CD14-positive monocyte (primary cell): Measurements from ENCODE around the gene ACSS1. TPM values are rescaled to one million over a fixed set of nuclear protein-coding genes. Genes with fewer than 3 reads are reported as not detected.

Experiments used
- DNase-seq, 3 donors: peaks; one replicate each; pipeline ENCODE4 v3.0.0-alpha.2; 2011 to 2022
- H2AFZ ChIP-seq: 2 replicates; pipeline ENCODE4 v1.6.0; 2012; ENCODE audit warnings: mild to moderate bottlenecking, low read depth, low read length, inconsistent platforms; ENCODE audit not compliant: insufficient read depth, poor library complexity, severe bottlenecking
- H3K27ac ChIP-seq, 2 donors: 1 replicate in 1 of 2; 2 replicates in 1 of 2; pipeline ENCODE4 v1.5.1; 2012 to 2013; ENCODE audit warnings: low read length in 2 of 2, control low read depth in 1 of 2, inconsistent platforms in 1 of 2, low read depth in 1 of 2, mild to moderate bottlenecking in 1 of 2
- H3K27me3 ChIP-seq, 2 donors: one replicate each; pipeline versions ENCODE4 v1.6.0 to v1.6.1; 2011 to 2013; ENCODE audit warnings: low read length in 2 of 2; ENCODE audit not compliant: control insufficient read depth in 2 of 2, insufficient read depth in 2 of 2
- H3K36me3 ChIP-seq, 2 donors: replicated peaks in 1 of 2; 1 replicate in 1 of 2; 2 replicates in 1 of 2; pipeline versions ENCODE4 v1.5.1 to v1.6.1; 2012 to 2013; ENCODE audit warnings: low read length in 2 of 2, control low read depth in 1 of 2, inconsistent platforms in 1 of 2, mild to moderate bottlenecking in 1 of 2; ENCODE audit not compliant: insufficient read depth in 2 of 2, control insufficient read depth in 1 of 2
- H3K4me1 ChIP-seq, 2 donors: 1 replicate in 1 of 2; 2 replicates in 1 of 2; pipeline versions ENCODE4 v1.5.1 to v1.6.1; 2012 to 2013; ENCODE audit warnings: low read length in 2 of 2, control low read depth in 1 of 2, inconsistent platforms in 1 of 2, mild to moderate bottlenecking in 1 of 2, moderate library complexity in 1 of 2; ENCODE audit not compliant: insufficient read depth in 2 of 2, control insufficient read depth in 1 of 2
- H3K4me2 ChIP-seq: replicated peaks from 2 replicates; pipeline ENCODE3; 2012; ENCODE audit warnings: low read length, moderate library complexity, mild to moderate bottlenecking; ENCODE audit not compliant: poor library complexity, severe bottlenecking; ENCODE audit errors: extremely low read depth
- H3K4me3 ChIP-seq, 3 experiments: fragments of 200-600 bp in 1 of 3; sonication (generic) in 1 of 3; replicated peaks in 1 of 3; 1 replicate in 2 of 3; 2 replicates in 1 of 3; pipeline ENCODE4 v1.5.1; 2011 to 2013; ENCODE audit warnings: low read length in 3 of 3, mild to moderate bottlenecking in 3 of 3, control low read depth in 2 of 3, low read depth in 2 of 3, inconsistent platforms in 1 of 3, moderate library complexity in 1 of 3
- H3K79me2 ChIP-seq: 2 replicates; pipeline ENCODE4 v1.6.0; 2012; ENCODE audit warnings: mild to moderate bottlenecking, control low read depth, inconsistent platforms, low read length, moderate library complexity; ENCODE audit not compliant: insufficient read depth
- H3K9ac ChIP-seq: 2 replicates; pipeline ENCODE4 v1.6.0; 2017; ENCODE audit warnings: low read length, mild to moderate bottlenecking; ENCODE audit not compliant: insufficient read depth, poor library complexity, severe bottlenecking
- H3K9me3 ChIP-seq, 2 donors: replicated peaks in 1 of 2; 1 replicate in 1 of 2; 2 replicates in 1 of 2; pipeline versions ENCODE4 v1.5.1 to v1.6.1; 2012 to 2013; ENCODE audit warnings: low read length in 2 of 2, control low read depth in 1 of 2; ENCODE audit not compliant: control insufficient read depth in 1 of 2, insufficient read depth in 1 of 2
- H4K20me1 ChIP-seq: 2 replicates; pipeline ENCODE4 v1.6.0; 2012; ENCODE audit warnings: mild to moderate bottlenecking, low read length, control low read depth, moderate library complexity; ENCODE audit not compliant: insufficient read depth
- H3K27ac Mint-ChIP-seq, 7 donors: one replicate each; pipeline ENCODE4 v1.8.0; 2020; ENCODE audit warnings: mild to moderate bottlenecking in 7 of 7, mixed read lengths in 7 of 7, moderate library complexity in 6 of 7, inconsistent platforms in 2 of 7
- H3K27me3 Mint-ChIP-seq, 3 donors: one replicate each; pipeline ENCODE4 v1.8.0; 2021 to 2022; ENCODE audit warnings: low read depth in 3 of 3, mild to moderate bottlenecking in 3 of 3, mixed read lengths in 3 of 3, moderate library complexity in 3 of 3, inconsistent platforms in 1 of 3
- H3K36me3 Mint-ChIP-seq, 2 donors: one replicate each; pipeline ENCODE4 v1.8.0; 2020; ENCODE audit warnings: mixed read lengths in 2 of 2, inconsistent platforms in 1 of 2, mild to moderate bottlenecking in 1 of 2
- H3K4me1 Mint-ChIP-seq: one replicate; pipeline ENCODE4 v1.8.0; 2020; ENCODE audit warnings: mild to moderate bottlenecking, mixed read lengths
- H3K4me3 Mint-ChIP-seq, 2 donors: one replicate each; pipeline ENCODE4 v1.8.0; 2020; ENCODE audit warnings: mild to moderate bottlenecking in 2 of 2, mixed read lengths in 2 of 2, moderate library complexity in 1 of 2
- H3K9me3 Mint-ChIP-seq, 7 donors: one replicate each; pipeline ENCODE4 v1.8.0; 2020 to 2022; ENCODE audit warnings: mixed read lengths in 7 of 7, mild to moderate bottlenecking in 6 of 7, moderate library complexity in 6 of 7, inconsistent platforms in 2 of 7
- CTCF ChIP-seq: fragments of 200-600 bp; IDR thresholded peaks from one replicate; pipeline ENCODE4 v1.8.0; 2022; ENCODE audit warnings: antibody characterized with exemption, mild to moderate bottlenecking
- WGBS: methylation state at CpG from one replicate; pipeline ENCODE4 v1.1.5; 2013; ENCODE audit warnings: missing lambda C conversion rate; ENCODE audit not compliant: insufficient coverage; 5-methylcytosine and 5-hydroxymethylcytosine counted together
- intact Hi-C, 2 donors: fragments of 100-400 bp; cut with micrococcal nuclease; formaldehyde crosslinking; loops; one replicate each; pipeline versions ENCODE4 v1.15.0 to v1.15.1; 2023
- polyA plus RNA-seq, 3 donors: library from polyadenylated mRNA; depleted of rRNA in 1 of 3; unstranded in 2 of 3; stranded (reverse) in 1 of 3; fragments of 300-500 nt in 2 of 3; fragments of >200 nt in 1 of 3; fragmentation: Illumina TruSeq in 2 of 3; gene quantifications; 1 replicate in 2 of 3; 2 replicates in 1 of 3; pipeline ENCODE4 v1.2.3, GENCODE V29; 2012 to 2021

The ACSS1 gene
- polyA plus RNA-seq, 3 donors = 26.6 to 32.0 (median 27.6) TPM

- no peaks in the 10 kb centered on the region for H3K9me3 Mint-ChIP-seq
- DNase-seq = no peak
- 98% methylated on average over 7 of the region's 7 CpGs for WGBS
- no peaks in the 10 kb centered on the region for H3K27me3 ChIP-seq
- peaks cover 25 to 31% of the 10 kb centered on the region in 2 donors for H3K4me1 ChIP-seq
- H3K4me2 ChIP-seq = no peak overlapping the region
- no peak overlapping the region for H2AFZ ChIP-seq
- peaks cover 20 to 26% of the 10 kb centered on the region in 2 donors for H3K36me3 ChIP-seq
- H3K4me1 Mint-ChIP-seq = peaks cover 44% of the 10 kb centered on the region
- peaks cover 48% of the 10 kb centered on the region for H3K79me2 ChIP-seq
- no peak overlapping the region for H3K4me3 Mint-ChIP-seq
- H4K20me1 ChIP-seq = peaks cover 54% of the 10 kb centered on the region
- no peaks in the 10 kb centered on the region for H3K27me3 Mint-ChIP-seq
- no peaks in the 10 kb centered on the region for H3K9me3 ChIP-seq
- H3K9ac ChIP-seq = no peak overlapping the region
- H3K36me3 Mint-ChIP-seq = peaks cover 19 to 28% of the 10 kb centered on the region in 2 donors
- no peak overlapping the region for H3K4me3 ChIP-seq
- H3K27ac Mint-ChIP-seq = no peak overlapping the region
- no peak for TF ChIP-seq CTCF
- intact Hi-C loops = loop anchor here in 1 of 2 donors (10.0 kb wide), 1 partner anchor 343 kb away; the partner anchor contains the start of gene ABHD12
- no peak overlapping the region for H3K27ac ChIP-seq
Observed at GRCh38 chr20:25051386-25052155, 6.4 kb downstream of the ACSS1 start.

GRCh38 chr20:25050501-25051350, 7.2 kb downstream of the ACSS1 start:
- Histone ChIP-seq H3K9me3 (no peaks in the 10 kb centered on the region), H4K20me1 (peaks cover 45% of the 10 kb centered on the region), H2AFZ (no peak overlapping the region), H3K27me3 (no peaks in the 10 kb centered on the region), H3K4me2 (no peak overlapping the region), H3K36me3 (peaks cover 24 to 33% of the 10 kb centered on the region in 2 donors), H3K9ac (no peak overlapping the region), H3K79me2 (peaks cover 40% of the 10 kb centered on the region), H3K27ac (no peak overlapping the region), H3K4me3 (no peak overlapping the region), H3K4me1 (peaks cover 17 to 23% of the 10 kb centered on the region in 2 donors)
- H3K27me3 Mint-ChIP-seq = no peaks in the 10 kb centered on the region
- peaks cover 27 to 32% of the 10 kb centered on the region in 2 donors for H3K36me3 Mint-ChIP-seq
- no peak for DNase-seq
- H3K9me3 Mint-ChIP-seq = no peaks in the 10 kb centered on the region
- no peak overlapping the region for H3K4me3 Mint-ChIP-seq
- H3K27ac Mint-ChIP-seq = peak overlapping the region in 2 of 7 donors; percentile 7 to 46
- intact Hi-C loops = loop anchor here in 1 of 2 donors (10.0 kb wide), 1 partner anchor 344 kb away; the partner anchor contains the start of gene ABHD12
- H3K4me1 Mint-ChIP-seq = peaks cover 36% of the 10 kb centered on the region
- no peak for TF ChIP-seq CTCF
- whole genome bisulfite sequencing = over 99% methylated on average over 16 of the region's 17 CpGs
